GM03348 (cell line): ENCODE data around the gene GRAMD2A.
"Not testable (repeated sequence)": the region's sequence is repeated elsewhere in the genome, so short reads cannot be mapped to it uniquely, and the experiment has no call there.

Source experiments
- DNase-seq: peaks from one replicate; pipeline ENCODE4 v3.0.0; 2012; ENCODE audit warnings: low spot score

GRAMD2A gene

GRCh38 chr15:72184165-72184811 is 13.3 kb downstream of the GRAMD2A start:
- peak; percentile 72 for DNase-seq

DNA sequence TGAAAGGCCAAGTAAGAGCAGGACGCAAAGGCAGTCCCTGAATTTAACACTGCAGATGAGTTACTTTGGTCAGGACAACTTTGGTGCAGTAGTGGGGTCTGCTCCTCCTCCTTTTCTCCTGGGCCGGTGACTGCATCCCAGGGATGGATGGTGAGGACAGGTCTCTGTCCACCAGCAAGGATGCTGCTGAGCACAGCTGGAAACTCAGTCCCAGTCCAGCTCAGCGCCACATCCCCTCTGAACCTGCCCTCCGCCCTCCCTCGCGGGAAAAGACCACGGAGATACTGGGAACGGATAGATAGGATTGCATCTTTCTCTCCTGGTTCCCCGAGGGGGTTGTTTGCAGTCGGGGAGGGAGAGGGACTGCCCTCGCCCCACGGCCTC is 13.8 kb downstream of the GRAMD2A start:
- no peak for DNase-seq

- DNase-seq: no peak
Measured at GRCh38 chr15:72182673-72183072, 14.9 kb downstream of the GRAMD2A start.

GRCh38 chr15:72182244-72182643 is 15.3 kb downstream of the GRAMD2A start:
- no peak for DNase-seq

DNA sequence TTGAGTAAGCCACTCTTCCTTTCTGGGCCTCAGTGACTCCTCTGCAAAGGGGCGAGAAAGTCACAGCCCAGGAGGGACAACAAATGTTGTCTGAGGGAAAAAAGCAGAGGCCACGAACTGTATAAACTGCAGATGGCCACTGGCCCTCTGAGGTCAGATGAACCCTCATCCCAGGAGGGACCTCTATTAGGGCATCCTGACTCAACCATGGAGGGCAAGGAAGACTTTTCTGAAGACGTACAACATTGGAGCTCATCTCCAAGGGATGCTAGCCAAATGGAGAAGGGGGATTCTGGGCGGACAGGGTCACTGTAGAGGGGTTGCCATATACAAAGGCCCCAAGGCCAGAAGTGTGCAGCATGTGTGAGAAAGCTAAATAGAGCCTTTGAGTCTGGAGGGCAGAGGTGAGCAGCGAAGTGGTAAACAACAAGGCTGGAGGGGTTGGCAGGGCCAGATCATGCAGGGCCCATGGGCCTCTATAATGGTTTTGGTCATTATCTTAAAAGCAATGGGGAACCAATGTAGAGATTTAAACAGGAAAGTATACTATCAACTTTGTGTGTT is 16.7 kb downstream of the GRAMD2A start:
- no peak for DNase-seq

- no peak for DNase-seq
Measured at GRCh38 chr15:72179950-72180581, 17.5 kb downstream of the GRAMD2A start.

DNA sequence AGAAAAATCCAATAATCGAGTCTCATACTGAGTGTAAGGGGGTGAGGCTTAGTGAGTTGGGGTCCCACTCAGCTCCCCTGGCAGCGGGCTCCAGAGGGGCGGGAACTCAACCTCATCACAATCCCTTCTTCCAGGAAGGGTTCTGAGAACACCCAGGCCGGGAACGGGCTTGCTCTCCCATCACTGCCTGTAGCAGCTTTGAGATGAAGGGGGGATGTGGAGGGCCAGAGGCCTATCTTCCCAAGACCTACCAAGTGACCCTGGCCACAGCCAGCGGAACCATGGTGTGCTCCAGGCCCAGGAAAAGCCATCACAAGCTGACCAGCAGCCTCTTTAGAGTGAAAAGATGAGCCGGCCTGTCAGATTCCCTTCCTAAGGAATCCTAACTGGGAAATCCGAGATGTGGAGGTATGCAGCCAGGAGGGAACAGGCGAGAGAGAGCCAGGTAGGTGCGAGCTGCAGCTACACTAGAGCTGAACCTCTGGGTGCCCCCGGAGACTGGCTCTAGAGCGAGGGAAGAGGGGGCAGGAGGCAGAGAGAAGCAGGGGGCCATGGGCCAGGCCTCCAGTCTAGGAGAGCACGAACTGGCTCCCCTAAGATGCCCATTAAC is 18.5 kb downstream of the GRAMD2A start:
- no peak for DNase-seq

DNA sequence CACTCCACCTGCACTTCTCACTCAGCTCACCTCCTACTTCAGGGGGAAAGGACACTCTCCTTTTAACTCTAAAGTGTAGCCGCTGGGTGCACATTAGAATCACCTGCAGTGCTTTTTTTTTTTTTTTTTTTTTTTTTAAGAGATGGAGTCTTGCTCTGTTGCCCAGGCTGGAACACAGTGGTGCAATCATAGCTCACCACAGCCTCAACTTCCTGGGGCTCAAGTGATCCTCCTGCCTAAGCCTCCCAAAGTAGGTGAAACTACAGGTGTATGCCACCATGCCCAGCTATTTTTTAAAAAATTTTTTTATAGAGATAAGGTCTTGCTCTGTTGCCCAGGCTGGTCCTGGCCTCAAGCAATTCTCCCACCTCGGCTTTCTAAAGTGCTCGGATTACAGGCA is 20.8 kb downstream of the GRAMD2A start:
- no peak for DNase-seq

DNA sequence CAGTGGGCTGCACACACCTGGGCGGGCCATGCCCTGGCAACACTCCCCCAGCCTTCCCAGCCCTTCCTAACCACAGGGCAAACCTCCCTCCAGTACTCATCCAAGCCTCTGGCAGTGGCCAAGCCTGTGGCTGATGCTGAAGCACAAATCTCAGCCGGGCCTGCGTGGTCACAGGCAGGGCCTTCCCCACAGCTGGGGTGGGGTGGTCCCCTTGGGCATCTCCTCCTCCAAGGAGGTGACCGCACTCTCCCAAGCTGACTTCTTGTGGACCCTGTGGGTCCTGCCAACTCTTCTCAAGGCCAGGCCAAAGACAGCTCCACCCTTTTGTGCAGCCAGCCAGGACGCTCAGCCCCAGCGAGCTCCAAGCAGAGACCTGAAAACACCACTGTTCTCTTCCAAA is 21.4 kb downstream of the GRAMD2A start:
- no peak for DNase-seq

- no peak for DNase-seq
Measured at GRCh38 chr15:72175186-72176044, 22.2 kb downstream of the GRAMD2A start.

DNA sequence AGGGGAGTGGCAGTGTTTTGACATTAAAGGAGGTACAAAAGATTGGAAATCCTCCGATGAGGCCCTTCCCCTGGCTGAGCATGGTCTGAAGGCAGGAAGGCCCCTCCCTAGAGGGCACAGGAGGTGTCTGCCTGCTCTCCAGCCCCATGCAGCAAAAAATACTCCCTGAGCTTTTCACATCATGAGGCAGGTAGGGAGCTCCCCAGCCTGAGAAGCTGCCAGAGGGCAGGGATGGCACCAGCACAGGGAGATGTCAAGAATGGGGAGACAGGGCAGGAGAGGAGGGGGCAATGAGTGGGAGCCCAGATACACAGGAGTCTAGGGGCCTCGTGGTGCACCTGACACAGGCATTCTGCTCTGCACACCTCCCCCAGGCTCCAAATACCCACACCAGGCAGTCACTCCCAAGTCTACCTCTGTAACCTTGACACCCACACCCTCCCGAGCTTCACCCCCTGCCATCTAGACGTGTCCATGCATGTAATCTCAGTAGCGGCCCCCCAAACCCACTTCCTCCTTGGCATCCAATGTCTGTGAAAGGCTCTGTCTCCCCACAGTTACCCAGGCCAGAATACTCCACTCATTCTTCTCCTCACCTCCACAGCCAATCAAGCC is 22.9 kb downstream of the GRAMD2A start:
- DNase-seq: no peak

DNA sequence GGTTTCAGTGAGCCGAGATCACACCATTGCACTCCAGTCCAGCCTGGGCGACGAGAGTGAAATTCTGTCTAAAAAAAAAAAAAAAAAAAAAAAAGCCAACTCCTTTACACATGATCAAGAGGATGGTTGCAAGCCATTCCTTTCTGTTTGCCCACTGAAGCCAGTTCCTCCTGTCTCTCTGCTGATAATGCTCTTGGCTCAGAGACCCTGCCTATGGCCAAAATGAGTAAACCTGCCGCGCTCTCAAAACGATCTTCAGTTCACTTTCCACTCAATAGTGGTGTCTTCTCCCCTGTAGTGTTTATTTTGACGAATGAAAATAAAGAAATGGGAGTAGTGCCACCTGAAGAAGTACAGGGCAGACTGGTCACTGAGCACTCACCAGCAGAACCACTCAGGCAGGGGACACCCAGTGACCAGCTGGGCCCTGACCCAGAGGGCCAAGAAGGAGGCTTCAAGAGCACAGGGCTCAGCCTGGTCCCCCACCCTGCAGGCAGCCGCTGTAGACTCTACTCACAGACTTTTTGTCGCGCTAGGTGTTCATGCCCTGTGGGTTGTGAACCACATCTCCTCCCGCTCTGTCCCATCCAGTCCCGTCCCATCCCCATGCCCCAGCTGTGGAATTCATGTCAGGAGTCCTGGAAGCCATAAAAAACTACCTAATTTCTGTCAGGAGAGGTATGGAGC is 23.6 kb downstream of the GRAMD2A start:
- DNase-seq: no peak

DNA sequence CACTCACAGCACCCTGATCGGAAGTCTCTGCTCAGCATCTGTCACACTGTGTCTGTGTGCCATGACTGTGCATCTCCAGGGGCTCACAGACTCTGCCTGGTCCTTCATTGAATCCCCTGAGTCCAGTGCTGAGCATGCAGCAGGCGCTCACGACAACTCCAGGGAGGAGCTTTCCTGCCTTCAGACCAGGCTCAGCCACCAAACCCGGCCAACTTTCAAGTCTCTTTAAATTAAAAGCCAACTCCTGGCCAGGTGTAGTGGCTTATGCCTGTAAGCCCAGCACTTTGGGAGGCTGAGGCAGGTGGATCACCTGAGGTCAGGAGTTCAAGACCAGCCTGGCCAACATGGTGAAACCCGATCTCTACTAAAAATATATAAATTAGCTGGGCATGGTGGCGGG is 24.2 kb downstream of the GRAMD2A start:
- no peak for DNase-seq

DNA sequence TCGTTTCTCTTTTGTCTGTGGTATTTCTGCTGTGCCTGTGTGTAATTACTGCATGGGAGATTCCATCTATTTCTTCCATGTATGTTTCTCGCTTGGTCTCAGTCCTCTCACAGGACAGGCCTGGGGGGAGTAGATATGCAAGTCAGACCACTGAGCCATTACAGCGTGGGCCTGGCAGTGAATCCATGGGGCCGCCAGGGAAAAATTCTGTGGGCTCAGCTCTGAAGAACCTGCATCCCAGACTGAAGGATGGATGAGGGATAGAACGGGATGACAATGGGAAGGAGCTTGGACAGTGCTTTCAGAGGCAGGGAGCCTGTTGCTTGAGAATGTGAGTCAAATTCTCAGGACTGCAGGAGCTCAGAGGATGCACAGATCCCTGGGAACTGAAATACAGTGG is 24.8 kb downstream of the GRAMD2A start:
- DNase-seq: no peak

DNA sequence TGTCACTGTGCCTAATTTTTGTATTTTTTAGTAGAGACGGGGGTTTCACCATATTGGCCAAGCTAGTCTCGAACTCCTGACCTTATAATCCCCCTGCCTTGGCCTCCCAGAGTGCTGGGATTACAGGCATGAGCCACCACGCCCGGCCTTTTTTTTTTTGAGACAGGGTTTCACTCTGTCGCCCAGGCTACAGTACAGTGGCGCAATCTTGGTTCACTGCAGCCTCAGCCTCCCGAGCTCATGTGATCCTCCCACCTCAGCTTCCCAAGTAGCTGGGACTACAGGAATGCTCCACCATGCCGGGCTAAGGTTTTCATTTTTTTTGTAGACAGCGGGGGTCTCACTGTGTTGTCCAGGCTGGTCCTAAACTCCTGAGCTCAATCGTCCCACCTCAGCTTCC is 25.6 kb downstream of the GRAMD2A start:
- not testable (repeated sequence) for DNase-seq

GRCh38 chr15:72170691-72171090 is 26.9 kb downstream of the GRAMD2A start:
- DNase-seq: no peak

DNA sequence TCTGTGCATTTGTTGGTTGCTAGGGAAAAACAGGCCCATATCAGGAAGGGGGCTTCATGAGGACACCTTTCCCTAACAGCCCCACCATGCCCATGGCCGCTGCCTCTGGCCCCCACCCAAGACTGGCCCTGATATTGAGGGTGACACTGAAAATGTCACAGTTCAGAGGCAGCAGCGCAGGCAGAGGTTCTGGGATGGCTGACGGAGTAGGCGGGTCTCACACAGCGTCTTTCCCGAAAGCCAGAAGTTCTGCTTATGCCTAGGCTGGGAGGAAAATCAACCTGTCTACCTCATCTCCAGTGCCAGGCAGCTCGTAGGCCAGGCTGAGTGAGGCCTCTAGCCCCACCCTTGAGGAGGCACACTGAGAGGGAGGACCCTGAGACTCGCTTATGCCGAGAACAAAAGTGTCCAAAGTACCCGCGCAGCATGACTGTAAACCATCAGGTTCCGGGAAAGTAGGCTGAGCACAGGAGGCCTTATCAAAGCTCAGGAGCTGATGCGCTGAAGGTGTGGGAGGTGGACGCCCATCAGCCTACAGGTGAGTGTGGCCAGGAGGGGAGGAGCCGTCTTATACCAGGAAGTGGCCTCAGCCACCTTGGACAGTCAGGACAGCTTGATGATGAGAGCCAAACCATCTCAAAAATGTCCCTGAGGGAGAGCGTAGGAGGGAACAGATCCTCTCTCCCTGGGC is 27.5 kb downstream of the GRAMD2A start:
- DNase-seq: no peak

DNA sequence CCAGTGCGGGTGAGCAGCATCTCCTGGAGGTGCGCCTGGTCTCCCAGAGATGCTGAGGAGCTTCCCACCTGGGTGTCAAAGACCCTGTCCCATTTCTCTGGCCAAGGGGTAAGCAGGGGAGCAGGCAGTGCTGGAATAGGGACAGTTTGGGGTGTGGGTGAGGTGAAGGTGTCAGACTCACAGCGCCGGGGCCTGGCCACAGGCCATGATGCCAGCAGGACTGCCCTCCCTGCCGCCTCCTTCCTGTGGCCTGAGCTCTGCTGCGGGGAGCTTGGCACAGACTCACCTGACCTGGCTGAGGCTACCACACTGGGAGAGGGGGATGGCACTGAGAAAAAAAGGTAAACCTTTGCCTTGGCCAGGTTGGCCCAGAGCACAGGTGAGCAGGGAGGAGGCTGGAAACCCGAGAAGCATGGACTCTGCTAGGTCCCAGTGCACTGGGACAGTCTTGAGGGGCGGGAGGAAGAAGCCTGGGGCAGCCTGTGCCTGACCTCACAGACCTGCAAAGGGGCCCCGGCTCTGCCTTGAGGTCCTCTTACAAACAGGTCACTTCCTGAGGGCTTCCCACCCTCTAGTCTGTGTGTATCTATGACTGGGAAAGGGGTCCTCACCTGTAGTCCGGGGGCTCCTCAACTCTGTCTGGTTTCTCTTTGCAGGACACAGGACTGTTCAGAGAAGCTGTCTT is 28.2 kb downstream of the GRAMD2A start:
- DNase-seq: no peak

DNA sequence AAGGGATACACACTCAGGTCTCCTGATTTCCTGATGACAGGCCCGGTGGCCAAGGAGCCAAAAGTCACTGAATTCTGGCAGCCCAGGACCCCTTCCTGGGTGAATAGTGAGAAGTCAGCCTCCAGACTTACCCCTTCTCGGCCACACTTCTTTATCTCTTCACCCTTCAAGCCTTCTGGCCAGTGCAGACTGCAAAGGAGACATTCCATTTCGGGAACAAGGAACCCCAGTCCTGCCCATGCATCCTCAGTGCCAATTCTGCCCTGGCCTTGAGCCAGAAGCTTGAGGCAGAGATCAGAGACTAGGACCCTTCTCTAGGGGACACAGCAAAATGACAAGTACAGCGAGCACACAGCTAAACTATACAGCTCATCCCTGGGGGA is 28.8 kb downstream of the GRAMD2A start:
- no peak for DNase-seq

DNA sequence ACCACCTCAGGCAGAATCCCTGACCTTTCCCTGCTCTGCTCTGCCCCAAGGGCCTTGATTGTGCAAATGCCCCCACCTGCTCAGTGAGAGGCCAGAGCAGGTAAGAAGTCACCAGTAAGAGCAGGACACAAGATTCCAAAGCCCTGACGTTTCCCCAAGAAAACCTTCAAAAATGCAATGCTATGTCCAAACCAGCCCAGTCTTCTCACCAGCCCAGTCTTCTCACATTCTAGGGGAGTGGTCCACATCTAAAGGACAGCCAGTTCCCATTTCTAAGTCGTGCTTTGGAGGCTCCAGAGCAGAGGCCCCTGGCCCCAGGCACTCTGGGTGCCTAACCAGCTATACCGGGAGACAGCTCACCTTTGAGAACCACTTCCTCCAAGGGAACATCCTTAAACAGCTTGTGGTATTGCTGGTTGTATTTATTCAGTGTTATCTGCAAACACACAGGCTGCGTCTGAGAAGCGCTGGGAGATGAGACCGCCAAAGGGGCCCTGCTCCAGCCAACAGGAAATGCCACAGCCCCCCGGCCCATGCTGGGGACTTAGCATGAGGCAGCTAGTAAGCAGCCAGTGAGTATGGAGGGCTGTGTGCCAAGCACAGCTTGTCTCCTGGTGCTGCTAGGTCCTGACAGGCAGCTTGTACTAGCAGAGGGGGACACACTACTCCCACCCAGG is 29.3 kb downstream of the GRAMD2A start:
- DNase-seq: no peak
